Heart left ventricle (tissue), 13 donors: ENCODE data around the gene HAGHL.

Experiments used
- POLR2A ChIP-seq, 2 donors: fragments of 450-650 bp; IDR thresholded peaks; one replicate each; pipeline ENCODE4 v1.6.1; 2017; ENCODE audit warnings: antibody characterized with exemption in 2 of 2, mild to moderate bottlenecking in 2 of 2, moderate library complexity in 2 of 2
- TF ChIP-seq, protein P1 (sequence below), 12 donors: fragments of 200-600 bp; sonication (generic) in 4 of 12; IDR thresholded peaks; one replicate each; pipeline versions ENCODE4 v1.5.0 to v1.8.0; 2018 to 2022; ENCODE audit warnings: antibody characterized with exemption in 12 of 12, mild to moderate bottlenecking in 5 of 12
- donor health status: ischemic (EF 13 %, LVEDD 7.1; RV severe dilation, severe dysfunction).
- donor health status: DM: no; HTN: yes; CAD: no.
- donor health status: DM: no; HTN: no; CAD: no.
- donor health status: ischemic (EF 25% LVEDD 6.9; RV normal size, moderate dysfunction).
- donor health status: ischemic (EF 25% LVEDD 5.7; RV mildly dilated, moderate dysfunction).
- donor health status: ischemic (EF 35%, LVEDD 5.7; RV mildly dilated, moderate dysfunction).
- donor health status: nonischemic (EF 11% LVEDD 7.7; RV severe dilation, severe dysfunction).
- donor health status: DM: yes; HTN: yes; CAD: no.
- donor health status: PGD.
- donor health status: ischemic (EF 29% LVEDD 5.4; RV normal size, mild dysfunction).
- donor health status: nonischemic (EF 23%, LVEDD 6.1; RV moderate dilation, normal function).

DNA sequence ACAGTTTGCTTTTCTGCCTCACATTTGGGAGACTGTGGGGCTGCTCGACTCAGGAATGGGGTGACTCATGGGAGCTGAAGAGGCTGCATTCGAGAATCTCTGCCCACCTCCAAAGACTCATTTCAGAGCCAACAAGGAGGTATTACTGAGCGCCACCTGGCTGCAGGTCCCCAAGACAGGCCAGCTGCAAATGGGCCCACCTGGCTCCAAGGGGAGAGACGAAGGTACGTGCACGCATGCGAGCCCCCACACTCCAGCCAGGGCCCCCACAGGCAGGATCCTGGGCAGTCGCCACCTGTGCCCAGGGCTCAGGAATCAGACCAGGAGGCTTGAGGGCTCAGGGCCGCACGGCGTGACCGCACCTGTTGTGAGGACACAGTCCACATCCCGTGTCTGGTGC is 6.0 kb downstream of the HAGHL start:
- TF ChIP-seq, protein P1, sequence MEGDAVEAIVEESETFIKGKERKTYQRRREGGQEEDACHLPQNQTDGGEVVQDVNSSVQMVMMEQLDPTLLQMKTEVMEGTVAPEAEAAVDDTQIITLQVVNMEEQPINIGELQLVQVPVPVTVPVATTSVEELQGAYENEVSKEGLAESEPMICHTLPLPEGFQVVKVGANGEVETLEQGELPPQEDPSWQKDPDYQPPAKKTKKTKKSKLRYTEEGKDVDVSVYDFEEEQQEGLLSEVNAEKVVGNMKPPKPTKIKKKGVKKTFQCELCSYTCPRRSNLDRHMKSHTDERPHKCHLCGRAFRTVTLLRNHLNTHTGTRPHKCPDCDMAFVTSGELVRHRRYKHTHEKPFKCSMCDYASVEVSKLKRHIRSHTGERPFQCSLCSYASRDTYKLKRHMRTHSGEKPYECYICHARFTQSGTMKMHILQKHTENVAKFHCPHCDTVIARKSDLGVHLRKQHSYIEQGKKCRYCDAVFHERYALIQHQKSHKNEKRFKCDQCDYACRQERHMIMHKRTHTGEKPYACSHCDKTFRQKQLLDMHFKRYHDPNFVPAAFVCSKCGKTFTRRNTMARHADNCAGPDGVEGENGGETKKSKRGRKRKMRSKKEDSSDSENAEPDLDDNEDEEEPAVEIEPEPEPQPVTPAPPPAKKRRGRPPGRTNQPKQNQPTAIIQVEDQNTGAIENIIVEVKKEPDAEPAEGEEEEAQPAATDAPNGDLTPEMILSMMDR (IDR thresholded peaks at IDR 0.05): no peak
- no peak for TF ChIP-seq POLR2A (IDR thresholded peaks at IDR 0.05)
